HEK293 (cell line): ENCODE data around the gene MAML3.

Experiments
- CTCF ChIA-PET: fragments of 350-600 bp; formaldehyde crosslinking; extraction: SDS; loops from one replicate; lab custom pipeline; 2021; ENCODE audit warnings: antibody characterized with exemption; lab: Yijun Ruan, JAX
- POLR2A ChIA-PET: fragments of 300-600 bp; formaldehyde crosslinking; extraction: SDS; loops from one replicate; lab custom pipeline; 2020; ENCODE audit warnings: antibody characterized with exemption, inconsistent platforms; lab: Yijun Ruan, JAX
- H3K27ac ChIP-seq: fragments of 200-500 bp; sonication (Bioruptor generic); 2 replicates; pipeline ENCODE4 v1.5.1; 2014; ENCODE audit warnings: low read depth, low read length, control low read depth, inconsistent platforms; ENCODE audit errors: extremely low read depth
- H3K36me3 ChIP-seq, 2 experiments: fragments of 200-500 bp in 1 of 2; sonication (Bioruptor generic) in 1 of 2; 1 replicate in 1 of 2; 2 replicates in 1 of 2; pipeline ENCODE4 v1.5.1; 2014 to 2017; ENCODE audit warnings: inconsistent platforms in 2 of 2, low read length in 2 of 2; ENCODE audit not compliant: control insufficient read depth in 2 of 2, insufficient read depth in 1 of 2
- H3K4me1 ChIP-seq: fragments of 200-500 bp; sonication (Bioruptor generic); 2 replicates; pipeline ENCODE4 v1.5.1; 2014; ENCODE audit warnings: mild to moderate bottlenecking, low read length, inconsistent platforms; ENCODE audit not compliant: control insufficient read depth, insufficient read depth
- H3K4me3 ChIP-seq: 2 replicates; pipeline ENCODE4 v1.5.1; 2011; ENCODE audit warnings: low read depth, mild to moderate bottlenecking, control low read depth, low read length, moderate library complexity
- H3K9me3 ChIP-seq: fragments of 200-500 bp; sonication (Bioruptor generic); 2 replicates; pipeline ENCODE4 v1.5.1; 2014; ENCODE audit warnings: low read depth, low read length, inconsistent platforms; ENCODE audit not compliant: control insufficient read depth, insufficient read depth
- EGR2 ChIP-seq: fragments of 450-650 bp; formaldehyde crosslinking; IDR thresholded peaks from 2 replicates; pipeline ENCODE4 v1.5.1; 2016; ENCODE audit warnings: low read depth, missing biosample characterization, missing genetic modification characterization
- IKZF3 ChIP-seq: fragments of 450-650 bp; IDR thresholded peaks from 2 replicates; pipeline ENCODE4 v1.5.0; 2018; ENCODE audit warnings: missing biosample characterization, mild to moderate bottlenecking, missing genetic modification characterization, moderate library complexity
- MEIS1 ChIP-seq: sonication (generic); formaldehyde crosslinking; IDR thresholded peaks from 2 replicates; pipeline ENCODE4 v1.8.1; 2022; ENCODE audit warnings: missing genetic modification reagents, mild to moderate bottlenecking, borderline replicate concordance
- ZBTB17 ChIP-seq: fragments of 450-650 bp; formaldehyde crosslinking; IDR thresholded peaks from 2 replicates; pipeline ENCODE4 v1.5.1; 2016; ENCODE audit warnings: missing biosample characterization, missing genetic modification characterization
- ZBTB20 ChIP-seq: fragments of 450-650 bp; formaldehyde crosslinking; IDR thresholded peaks from 2 replicates; pipeline ENCODE4 v1.5.1; 2016; ENCODE audit warnings: missing biosample characterization, missing genetic modification characterization
- ZBTB48 ChIP-seq: fragments of 450-650 bp; formaldehyde crosslinking; IDR thresholded peaks from 2 replicates; pipeline ENCODE4 v1.5.1; 2016; ENCODE audit warnings: missing biosample characterization, missing genetic modification characterization
- ZFP41 ChIP-seq: fragments of 450-650 bp; formaldehyde crosslinking; IDR thresholded peaks from 2 replicates; pipeline ENCODE4 v1.5.1; 2016; ENCODE audit warnings: missing biosample characterization, missing genetic modification characterization, borderline replicate concordance
- ZNF10 ChIP-seq: fragments of 450-650 bp; formaldehyde crosslinking; IDR thresholded peaks from 2 replicates; pipeline ENCODE4 v1.5.1; 2017; ENCODE audit warnings: missing biosample characterization, missing genetic modification characterization
- ZNF114 ChIP-seq: fragments of 450-650 bp; formaldehyde crosslinking; IDR thresholded peaks from 2 replicates; pipeline ENCODE4 v1.5.0; 2017; ENCODE audit warnings: missing biosample characterization, missing genetic modification characterization
- ZNF140 ChIP-seq: fragments of 450-650 bp; formaldehyde crosslinking; IDR thresholded peaks from 2 replicates; pipeline ENCODE4 v1.5.1; 2016; ENCODE audit warnings: missing biosample characterization, missing genetic modification characterization
- ZNF175 ChIP-seq: fragments of 450-650 bp; formaldehyde crosslinking; IDR thresholded peaks from 2 replicates; pipeline ENCODE4 v1.5.1; 2016; ENCODE audit warnings: missing biosample characterization, missing genetic modification characterization
- ZNF560 ChIP-seq: fragments of 450-650 bp; formaldehyde crosslinking; IDR thresholded peaks from 2 replicates; pipeline ENCODE4 v1.5.1; 2017; ENCODE audit warnings: missing biosample characterization, missing genetic modification characterization, borderline replicate concordance
- ZNF664 ChIP-seq: fragments of 450-650 bp; formaldehyde crosslinking; IDR thresholded peaks from 2 replicates; pipeline ENCODE4 v1.5.1; 2016; ENCODE audit warnings: missing biosample characterization, missing genetic modification characterization
- ZNF677 ChIP-seq: fragments of 450-650 bp; IDR thresholded peaks from 2 replicates; pipeline ENCODE4 v1.5.0; 2018; ENCODE audit warnings: missing biosample characterization, mild to moderate bottlenecking, missing genetic modification characterization, moderate library complexity
- ZNF701 ChIP-seq: fragments of 450-650 bp; formaldehyde crosslinking; IDR thresholded peaks from 2 replicates; pipeline ENCODE4 v1.5.1; 2016; ENCODE audit warnings: missing biosample characterization, missing genetic modification characterization
- ZNF785 ChIP-seq: fragments of 450-650 bp; formaldehyde crosslinking; IDR thresholded peaks from 2 replicates; pipeline ENCODE4 v1.5.1; 2016; ENCODE audit warnings: missing biosample characterization, missing genetic modification characterization
- ZNF791 ChIP-seq: fragments of 450-650 bp; formaldehyde crosslinking; IDR thresholded peaks from 2 replicates; pipeline ENCODE4 v1.5.1; 2016; ENCODE audit warnings: missing biosample characterization, missing genetic modification characterization
- ZSCAN23 ChIP-seq: fragments of 450-650 bp; formaldehyde crosslinking; IDR thresholded peaks from 2 replicates; pipeline ENCODE4 v1.5.1; 2016; ENCODE audit warnings: missing biosample characterization, missing genetic modification characterization
- TF ChIP-seq, protein P1 (sequence below): fragments of 450-650 bp; formaldehyde crosslinking; optimal IDR thresholded peaks from 2 replicates; pipeline ENCODE3; 2016; ENCODE audit warnings: missing biosample characterization, mild to moderate bottlenecking, missing genetic modification characterization
- TF ChIP-seq, protein P2 (sequence below): fragments of 450-650 bp; formaldehyde crosslinking; IDR thresholded peaks from 2 replicates; pipeline ENCODE4 v1.5.1; 2016; ENCODE audit warnings: missing biosample characterization, missing genetic modification characterization
- TF ChIP-seq, protein P3 (sequence below): fragments of 450-650 bp; formaldehyde crosslinking; IDR thresholded peaks from 2 replicates; pipeline ENCODE4 v1.5.1; 2017; ENCODE audit warnings: missing biosample characterization, missing genetic modification characterization
- TF ChIP-seq, protein P4 (sequence below): fragments of 450-650 bp; formaldehyde crosslinking; IDR thresholded peaks from 2 replicates; pipeline ENCODE4 v1.5.1; 2016; ENCODE audit warnings: missing biosample characterization, missing genetic modification characterization, borderline replicate concordance

Gene MAML3

DNA sequence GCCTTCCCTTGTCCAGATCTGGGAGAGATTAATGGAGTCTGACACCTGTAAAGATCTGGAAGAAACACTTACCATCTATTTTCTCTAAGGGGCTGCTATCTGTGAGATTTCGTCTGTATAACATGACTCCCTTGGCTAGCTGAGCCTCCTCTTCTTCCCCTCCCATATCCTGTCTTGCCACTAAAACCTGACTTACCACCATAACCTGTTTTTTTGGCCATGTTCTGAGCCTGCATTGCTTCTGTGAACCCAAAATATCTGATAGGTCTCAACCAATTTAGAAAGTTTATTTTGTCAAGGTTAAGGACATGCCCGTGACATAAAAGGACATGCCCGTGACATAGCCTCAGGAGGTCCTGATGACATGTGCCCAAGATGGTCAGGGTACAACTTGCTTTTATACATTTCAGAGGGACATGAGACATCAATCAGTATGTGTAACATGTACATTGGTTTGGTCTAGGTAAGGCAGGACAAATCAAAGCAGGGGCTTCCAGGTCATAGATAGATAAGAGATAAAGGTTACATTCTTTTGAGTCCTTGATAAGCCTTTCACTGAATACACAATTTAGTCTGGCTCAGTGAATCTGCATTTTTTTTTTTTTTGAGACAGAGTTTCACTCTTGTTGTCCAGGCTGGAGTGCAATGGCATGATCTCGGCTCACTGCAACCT, 476.9 kb downstream of the MAML3 start:
- POLR2A ChIA-PET = no interaction called here
- TF ChIP-seq ZBTB17 (0 out of 2 replicates have a peak, but pooled peaks have one; percentile 20), ZNF677 (no peak)
- Histone ChIP-seq H3K36me3 (peaks cover 0 to 24% of the 10 kb centered on the region in 2 experiments; a peak in 2 of 3 replicates), H3K27ac (no peak overlapping the region), H3K4me1 (no peaks in the 10 kb centered on the region), H3K9me3 (no peaks in the 10 kb centered on the region), H3K4me3 (no peak overlapping the region)
- CTCF ChIA-PET = no interaction called here

DNA sequence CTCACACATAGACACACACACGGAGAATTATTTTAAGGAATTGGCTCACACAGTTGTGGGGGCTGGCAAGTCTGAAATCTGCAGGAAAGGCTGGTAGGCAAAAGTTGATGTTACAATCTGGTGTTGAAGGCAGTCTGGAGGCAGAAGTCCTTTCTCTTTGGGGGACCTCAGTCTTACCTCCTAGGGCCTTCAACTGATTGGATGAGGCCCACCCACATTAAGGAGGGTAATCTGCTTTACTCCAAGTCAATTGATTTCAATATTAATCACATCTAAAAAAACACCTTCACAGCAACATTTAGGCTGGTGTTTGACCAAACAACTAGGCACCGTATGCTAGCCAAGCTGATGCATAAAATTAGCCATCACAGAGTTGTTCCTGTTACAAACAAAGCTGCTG, 477.6 kb downstream of the MAML3 start:
- H3K4me1 ChIP-seq = no peaks in the 10 kb centered on the region
- H3K4me3 ChIP-seq = no peak overlapping the region
- peaks cover 0 to 28% of the 10 kb centered on the region in 2 experiments; a peak in 2 of 3 replicates for H3K36me3 ChIP-seq
- TF ChIP-seq ZNF10 (tag by site-specific recombination) = peak; percentile 96
- TF ChIP-seq, protein P1, sequence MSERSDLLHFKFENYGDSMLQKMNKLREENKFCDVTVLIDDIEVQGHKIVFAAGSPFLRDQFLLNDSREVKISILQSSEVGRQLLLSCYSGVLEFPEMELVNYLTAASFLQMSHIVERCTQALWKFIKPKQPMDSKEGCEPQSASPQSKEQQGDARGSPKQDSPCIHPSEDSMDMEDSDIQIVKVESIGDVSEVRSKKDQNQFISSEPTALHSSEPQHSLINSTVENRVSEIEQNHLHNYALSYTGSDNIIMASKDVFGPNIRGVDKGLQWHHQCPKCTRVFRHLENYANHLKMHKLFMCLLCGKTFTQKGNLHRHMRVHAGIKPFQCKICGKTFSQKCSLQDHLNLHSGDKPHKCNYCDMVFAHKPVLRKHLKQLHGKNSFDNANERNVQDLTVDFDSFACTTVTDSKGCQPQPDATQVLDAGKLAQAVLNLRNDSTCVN (tag by site-specific recombination) = no peak
- TF ChIP-seq, protein P2, sequence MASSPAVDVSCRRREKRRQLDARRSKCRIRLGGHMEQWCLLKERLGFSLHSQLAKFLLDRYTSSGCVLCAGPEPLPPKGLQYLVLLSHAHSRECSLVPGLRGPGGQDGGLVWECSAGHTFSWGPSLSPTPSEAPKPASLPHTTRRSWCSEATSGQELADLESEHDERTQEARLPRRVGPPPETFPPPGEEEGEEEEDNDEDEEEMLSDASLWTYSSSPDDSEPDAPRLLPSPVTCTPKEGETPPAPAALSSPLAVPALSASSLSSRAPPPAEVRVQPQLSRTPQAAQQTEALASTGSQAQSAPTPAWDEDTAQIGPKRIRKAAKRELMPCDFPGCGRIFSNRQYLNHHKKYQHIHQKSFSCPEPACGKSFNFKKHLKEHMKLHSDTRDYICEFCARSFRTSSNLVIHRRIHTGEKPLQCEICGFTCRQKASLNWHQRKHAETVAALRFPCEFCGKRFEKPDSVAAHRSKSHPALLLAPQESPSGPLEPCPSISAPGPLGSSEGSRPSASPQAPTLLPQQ (tag by site-specific recombination) = no peak
- POLR2A ChIA-PET = no interaction called here
- H3K27ac ChIP-seq = no peak overlapping the region
- H3K9me3 ChIP-seq = no peaks in the 10 kb centered on the region
- CTCF ChIA-PET = no interaction called here

DNA sequence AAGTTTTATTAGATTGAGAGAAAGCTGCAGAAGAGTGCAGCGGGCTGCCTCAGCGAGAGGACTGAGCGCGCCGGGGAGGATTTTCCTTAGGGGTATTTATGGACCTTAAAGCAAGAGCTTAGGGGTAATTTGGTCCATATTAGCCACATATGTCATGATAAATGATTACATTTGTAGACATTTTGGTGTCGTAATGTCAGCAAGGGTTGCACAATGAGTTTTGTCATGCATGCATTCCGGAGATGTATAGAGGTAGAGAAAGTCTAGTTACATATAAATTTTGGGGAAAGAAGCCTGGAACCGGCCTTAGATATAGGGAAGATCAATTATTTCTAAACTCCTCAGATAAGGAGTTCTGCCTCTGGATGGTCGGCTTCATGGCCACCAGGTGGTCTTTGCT, 478.3 kb downstream of the MAML3 start:
- TF ChIP-seq, protein P3, sequence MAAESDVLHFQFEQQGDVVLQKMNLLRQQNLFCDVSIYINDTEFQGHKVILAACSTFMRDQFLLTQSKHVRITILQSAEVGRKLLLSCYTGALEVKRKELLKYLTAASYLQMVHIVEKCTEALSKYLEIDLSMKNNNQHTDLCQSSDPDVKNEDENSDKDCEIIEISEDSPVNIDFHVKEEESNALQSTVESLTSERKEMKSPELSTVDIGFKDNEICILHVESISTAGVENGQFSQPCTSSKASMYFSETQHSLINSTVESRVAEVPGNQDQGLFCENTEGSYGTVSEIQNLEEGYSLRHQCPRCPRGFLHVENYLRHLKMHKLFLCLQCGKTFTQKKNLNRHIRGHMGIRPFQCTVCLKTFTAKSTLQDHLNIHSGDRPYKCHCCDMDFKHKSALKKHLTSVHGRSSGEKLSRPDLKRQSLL (tag by site-specific recombination) = no peak
- TF ChIP-seq ZNF701 (tag by site-specific recombination) (no peak), ZBTB20 (tag by site-specific recombination) (no peak), ZNF114 (tag by site-specific recombination) (no peak), MEIS1 (CRISPR knock-in tag) (no peak), ZNF791 (no peak)
- CTCF ChIA-PET = no interaction called here
- Histone ChIP-seq H3K4me3 (no peak overlapping the region), H3K27ac (no peak overlapping the region), H3K36me3 (peaks cover 0 to 23% of the 10 kb centered on the region in 2 experiments; a peak in 2 of 3 replicates), H3K4me1 (no peaks in the 10 kb centered on the region), H3K9me3 (no peaks in the 10 kb centered on the region)
- POLR2A ChIA-PET = no interaction called here

DNA sequence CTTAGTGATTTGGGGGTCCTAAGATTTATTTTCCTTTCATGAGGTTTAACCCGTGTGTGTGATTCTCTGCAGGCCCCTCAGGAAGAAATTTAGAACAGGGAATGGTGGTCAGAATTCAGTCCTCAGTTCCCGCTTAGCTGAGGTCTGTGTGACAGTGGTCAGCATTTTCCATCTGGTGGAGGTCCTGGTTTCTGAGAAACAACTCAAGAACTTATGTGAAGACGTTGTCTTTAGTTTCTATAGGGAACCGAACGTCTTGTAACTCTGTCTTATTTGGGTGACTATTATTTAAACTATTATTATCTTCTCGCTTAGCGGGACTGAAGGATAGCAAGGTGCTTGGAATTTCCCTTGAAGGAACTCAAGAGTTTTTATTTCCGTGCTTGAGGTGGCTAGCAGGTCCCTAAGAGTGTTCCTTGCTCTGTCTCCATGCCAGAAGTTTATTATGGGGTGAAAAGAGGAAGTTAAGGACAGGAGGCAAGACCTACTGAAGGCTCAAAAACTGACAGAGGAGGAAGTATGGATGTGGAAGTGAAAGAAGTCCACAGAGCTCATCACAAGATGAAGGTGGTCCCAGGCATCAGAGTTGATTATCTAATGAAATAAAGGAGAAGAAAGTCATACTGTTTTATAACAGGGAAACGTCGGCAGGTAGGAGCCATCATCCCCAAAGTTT, 479.0 kb downstream of the MAML3 start:
- ChIA-PET CTCF (interaction anchor here (1.1 kb wide), 1 partner anchor 24 kb away, joined by 3 read pairs; no protein-coding TSS in a partner anchor), POLR2A (no interaction called here)
- Histone ChIP-seq H3K27ac (no peak overlapping the region), H3K9me3 (no peaks in the 10 kb centered on the region), H3K36me3 (peaks cover 0 to 23% of the 10 kb centered on the region in 2 experiments; a peak in 2 of 3 replicates), H3K4me3 (no peak overlapping the region), H3K4me1 (no peaks in the 10 kb centered on the region)
- TF ChIP-seq ZNF785 (no peak), ZNF175 (tag by site-specific recombination) (no peak), IKZF3 (tag by site-specific recombination) (no peak), ZNF664 (tag by site-specific recombination) (no peak), ZSCAN23 (no peak), EGR2 (tag by site-specific recombination) (no peak), ZBTB48 (no peak), ZFP41 (no peak), ZNF140 (no peak), ZNF560 (no peak)
- TF ChIP-seq, protein P4, sequence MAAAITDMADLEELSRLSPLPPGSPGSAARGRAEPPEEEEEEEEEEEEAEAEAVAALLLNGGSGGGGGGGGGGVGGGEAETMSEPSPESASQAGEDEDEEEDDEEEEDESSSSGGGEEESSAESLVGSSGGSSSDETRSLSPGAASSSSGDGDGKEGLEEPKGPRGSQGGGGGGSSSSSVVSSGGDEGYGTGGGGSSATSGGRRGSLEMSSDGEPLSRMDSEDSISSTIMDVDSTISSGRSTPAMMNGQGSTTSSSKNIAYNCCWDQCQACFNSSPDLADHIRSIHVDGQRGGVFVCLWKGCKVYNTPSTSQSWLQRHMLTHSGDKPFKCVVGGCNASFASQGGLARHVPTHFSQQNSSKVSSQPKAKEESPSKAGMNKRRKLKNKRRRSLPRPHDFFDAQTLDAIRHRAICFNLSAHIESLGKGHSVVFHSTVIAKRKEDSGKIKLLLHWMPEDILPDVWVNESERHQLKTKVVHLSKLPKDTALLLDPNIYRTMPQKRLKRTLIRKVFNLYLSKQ (tag by site-specific recombination) = no peak
